HCT116 (cell line): Measurements from ENCODE around the gene VANGL2. TPM values are rescaled to one million over a fixed set of nuclear protein-coding genes. Genes with fewer than 3 reads are reported as not detected.

Experiments used
- ATAC-seq: fragments of 200-7000 bp; cut with Tn5 transposase; 2 replicates; pipeline ENCODE4 v1.9.1; 2020; ENCODE audit warnings: mild to moderate bottlenecking, moderate library complexity
- BruUV-seq: library from RNA; stranded (reverse); fragments of 400-500 nt; replicated peaks from 2 replicates; lab custom pipeline; 2021; lab: Mats Ljungman, UMichigan
- CTCF ChIA-PET: fragments of 300-600 bp; sonication (Branson Sonifier 250); formaldehyde crosslinking; loops from one replicate; lab custom pipeline; 2021; ENCODE audit warnings: antibody characterized with exemption; lab: Charles Lee
- POLR2A ChIA-PET: fragments of 300-600, 350-600 bp; sonication (Branson Sonifier 250); formaldehyde crosslinking; loops from one replicate; lab custom pipeline; 2021; ENCODE audit warnings: antibody characterized with exemption; lab: Charles Lee
- RAD21 ChIA-PET, 2 experiments: fragments of 300-600 bp; sonication (Branson Sonifier 250); formaldehyde crosslinking; loops; one replicate each; lab custom pipeline; 2023; ENCODE audit warnings: low total read pairs in 2 of 2; ENCODE audit not compliant: uncharacterized antibody in 2 of 2, unreplicated experiment in 2 of 2, low non-redundant PET in 1 of 2; lab: Charles Lee
- DNase-seq: peaks from one replicate; pipeline ENCODE4 v3.0.0-alpha.2; 2010; ENCODE audit warnings: low read depth, low spot score
- H2AFZ ChIP-seq: fragments of 200-600 bp; shearing (Covaris generic), sonication (generic); 2 replicates; pipeline ENCODE4 v1.6.1; 2017; ENCODE audit warnings: low read depth, mixed run types, mixed read lengths, antibody characterized with exemption, low read length; ENCODE audit not compliant: poor library complexity, severe bottlenecking
- H3K27ac ChIP-seq: 2 replicates; pipeline ENCODE4 v1.5.1; 2012; ENCODE audit warnings: low read depth, low read length
- H3K27me3 ChIP-seq: fragments of 200-600 bp; sonication (generic); 2 replicates; pipeline ENCODE4 v1.6.1; 2016; ENCODE audit warnings: mixed run types, low read length, mixed read lengths; ENCODE audit not compliant: insufficient read depth
- H3K36me3 ChIP-seq, 2 experiments: fragments of 200-500 bp in 1 of 2; fragments of 200-600 bp in 1 of 2; sonication (Bioruptor generic) in 1 of 2; sonication (generic) in 1 of 2; 2 replicates each; pipeline versions ENCODE4 v1.5.1 to v1.6.1; 2014 to 2016; ENCODE audit warnings: low read length in 2 of 2, inconsistent platforms in 1 of 2, mixed read lengths in 1 of 2, mixed run types in 1 of 2; ENCODE audit not compliant: insufficient read depth in 2 of 2, control insufficient read depth in 1 of 2
- H3K4me1 ChIP-seq, 2 experiments: fragments of 200-600 bp in 1 of 2; sonication (generic) in 1 of 2; 2 replicates each; pipeline versions ENCODE4 v1.5.1 to v1.6.1; 2012 to 2017; ENCODE audit warnings: low read length in 2 of 2, inconsistent platforms in 1 of 2, mild to moderate bottlenecking in 1 of 2, mixed read lengths in 1 of 2, mixed run types in 1 of 2, moderate library complexity in 1 of 2; ENCODE audit not compliant: insufficient read depth in 2 of 2, control insufficient read depth in 1 of 2
- H3K4me2 ChIP-seq: fragments of 200-600 bp; sonication (generic); 2 replicates; pipeline ENCODE4 v1.6.1; 2017; ENCODE audit warnings: mixed run types, low read length, mixed read lengths
- H3K4me3 ChIP-seq, 2 experiments: fragments of 200-600 bp in 1 of 2; sonication (generic) in 1 of 2; replicated peaks in 1 of 2; 2 replicates each; pipeline ENCODE4 v1.5.1; 2011 to 2016; ENCODE audit warnings: low read length in 2 of 2, control low read depth in 1 of 2, low read depth in 1 of 2, mild to moderate bottlenecking in 1 of 2, mixed read lengths in 1 of 2, mixed run types in 1 of 2
- H3K79me2 ChIP-seq: fragments of 200-600 bp; sonication (generic); 2 replicates; pipeline ENCODE4 v1.6.1; 2017; ENCODE audit warnings: mild to moderate bottlenecking, mixed run types, low read length, moderate library complexity, mixed read lengths; ENCODE audit not compliant: insufficient read depth
- H3K9ac ChIP-seq: fragments of 200-600 bp; sonication (generic); 2 replicates; pipeline ENCODE4 v1.6.1; 2016; ENCODE audit warnings: low read length, mixed read lengths
- H3K9me2 ChIP-seq: fragments of 200-600 bp; sonication (generic), shearing (Covaris generic); 2 replicates; pipeline ENCODE4 v1.6.1; 2017; ENCODE audit warnings: mixed run types, mild to moderate bottlenecking, moderate library complexity; ENCODE audit not compliant: insufficient read depth
- H3K9me3 ChIP-seq, 2 experiments: fragments of 200-500 bp in 1 of 2; fragments of 200-600 bp in 1 of 2; sonication (Bioruptor generic) in 1 of 2; sonication (generic) in 1 of 2; 2 replicates each; pipeline ENCODE4 v1.6.1; 2014 to 2017; ENCODE audit warnings: low read length in 2 of 2, mixed read lengths in 2 of 2, inconsistent platforms in 1 of 2, low read depth in 1 of 2, mild to moderate bottlenecking in 1 of 2, mixed run types in 1 of 2, moderate library complexity in 1 of 2; ENCODE audit not compliant: control insufficient read depth in 1 of 2, insufficient read depth in 1 of 2
- H4K20me1 ChIP-seq: fragments of 200-600 bp; sonication (generic), shearing (Covaris generic); 2 replicates; pipeline ENCODE4 v1.6.1; 2017; ENCODE audit warnings: mixed run types, mild to moderate bottlenecking, moderate library complexity; ENCODE audit not compliant: insufficient read depth
- CEBPB ChIP-seq: IDR thresholded peaks from 2 replicates; pipeline ENCODE4 v1.6.1; 2012; ENCODE audit warnings: low read depth
- CTCF ChIP-seq, 3 experiments: fragments of 200-600 bp in 1 of 3; sonication (generic) in 1 of 3; IDR thresholded peaks in 2 of 3; conservative IDR thresholded peaks in 1 of 3; 2 replicates each; pipeline ENCODE4 v1.5.1; 2012 to 2017; ENCODE audit warnings: low read depth in 2 of 3, low read length in 2 of 3, antibody characterized with exemption in 1 of 3, borderline replicate concordance in 1 of 3, control low read depth in 1 of 3, mild to moderate bottlenecking in 1 of 3, mixed read lengths in 1 of 3, mixed run types in 1 of 3, moderate library complexity in 1 of 3; ENCODE audit not compliant: insufficient read depth in 1 of 3
- ELF1 ChIP-seq: IDR thresholded peaks from 2 replicates; pipeline ENCODE4 v1.6.1; 2012; ENCODE audit warnings: low read depth, borderline replicate concordance
- FOSL1 ChIP-seq: IDR thresholded peaks from 2 replicates; pipeline ENCODE4 v1.6.1; 2012; ENCODE audit warnings: low read depth
- MAX ChIP-seq: IDR thresholded peaks from 2 replicates; pipeline ENCODE4 v1.6.1; 2012
- POLR2AphosphoS5 ChIP-seq: IDR thresholded peaks from 2 replicates; pipeline ENCODE4 v1.6.1; 2011; ENCODE audit warnings: mild to moderate bottlenecking, low read depth, low read length, moderate library complexity
- SIN3A ChIP-seq: IDR thresholded peaks from 2 replicates; pipeline ENCODE4 v1.6.1; 2012; ENCODE audit warnings: low read depth
- TCF7L2 ChIP-seq: IDR thresholded peaks from 2 replicates; pipeline ENCODE4 v1.7.0; 2011; ENCODE audit warnings: borderline replicate concordance, inconsistent platforms; ENCODE audit not compliant: insufficient read depth, insufficient read length; ENCODE audit errors: extremely low read depth
- YY1 ChIP-seq: IDR thresholded peaks from 2 replicates; pipeline ENCODE4 v1.6.1; 2011; ENCODE audit warnings: low read length, low read depth, moderate library complexity, mild to moderate bottlenecking; ENCODE audit not compliant: insufficient replicate concordance; ENCODE audit errors: extremely low read depth
- intact Hi-C: fragments of 100-400 bp; cut with micrococcal nuclease; formaldehyde crosslinking; loops from 2 replicates; pipeline ENCODE4 v1.10.0; 2022
- total RNA-seq: library from RNA; stranded (reverse); gene quantifications from one replicate; pipeline ENCODE4 v1.2.1, GENCODE V29; 2021; ENCODE audit not compliant: unreplicated experiment

Gene VANGL2
- total RNA-seq, 1 experiment from 2014 or later: 1.1 TPM

- Histone ChIP-seq H3K4me1 (no peaks in the 10 kb centered on the region), H3K4me3 (no peak overlapping the region), H3K4me2 (no peak overlapping the region), H3K27ac (no peak overlapping the region), H3K9me3 (no peaks in the 10 kb centered on the region), H2AFZ (no peak overlapping the region), H3K79me2 (no peaks in the 10 kb centered on the region), H3K36me3 (no peaks in the 10 kb centered on the region), H3K27me3 (no peaks in the 10 kb centered on the region), H4K20me1 (no peaks in the 10 kb centered on the region), H3K9ac (no peak overlapping the region), H3K9me2 (no peaks in the 10 kb centered on the region)
- RAD21 ChIA-PET: no interaction called here
- ATAC-seq (no peak), DNase-seq (no peak)
- BruUV-seq: no TSS peak
- CTCF ChIA-PET: no interaction called here
- TF ChIP-seq POLR2AphosphoS5 (no peak), TCF7L2 (no peak), YY1 (no peak), CEBPB (no peak), MAX (no peak), FOSL1 (no peak), ELF1 (no peak), CTCF (IDR thresholded peaks at IDR 0.05 in 2 of 3, conservative IDR thresholded peaks at IDR 0.05 in 1 of 3; ENCODE audit: borderline replicate concordance in 1 of 3, insufficient read depth in 1 of 3, low read depth in 2 of 3, low read length in 2 of 3) (no peak), SIN3A (no peak)
- intact Hi-C loops: no loop called here
- POLR2A ChIA-PET: no interaction called here
These were observed 31.3 kb upstream of the VANGL2 start for GRCh38 chr1:160369087-160369486.
